Naive B cell (primary cell): ENCODE data around the gene WDR53. TPM values are rescaled to one million over a fixed set of nuclear protein-coding genes. Genes with fewer than 3 reads are reported as not detected.
"Not testable (repeated sequence)": the region's sequence is repeated elsewhere in the genome, so short reads cannot be mapped to it uniquely, and the experiment has no call there.

Source experiments
- ATAC-seq, 2 donors: fragments of 150-1000 bp; cut with Tn5 transposase; 2 replicates each; pipeline ENCODE4 v1.10.0; 2021; ENCODE audit warnings: low read depth in 2 of 2, mild to moderate bottlenecking in 2 of 2, moderate library complexity in 2 of 2
- DNase-seq: peaks from one replicate; pipeline ENCODE4 v3.0.0; 2022
- H3K27ac Mint-ChIP-seq, 6 donors: one replicate each; pipeline ENCODE4 v1.8.0; 2020 to 2022; ENCODE audit warnings: mild to moderate bottlenecking in 6 of 6, mixed read lengths in 6 of 6, moderate library complexity in 5 of 6, inconsistent platforms in 2 of 6
- H3K27me3 Mint-ChIP-seq, 3 donors: one replicate each; pipeline ENCODE4 v1.8.0; 2021 to 2022; ENCODE audit warnings: mixed read lengths in 3 of 3, mild to moderate bottlenecking in 1 of 3
- H3K36me3 Mint-ChIP-seq, 2 donors: one replicate each; pipeline ENCODE4 v1.8.0; 2020 to 2022; ENCODE audit warnings: mixed read lengths in 2 of 2, inconsistent platforms in 1 of 2, mild to moderate bottlenecking in 1 of 2
- H3K4me1 Mint-ChIP-seq, 3 donors: one replicate each; pipeline ENCODE4 v1.8.0; 2020 to 2022; ENCODE audit warnings: mixed read lengths in 3 of 3, inconsistent platforms in 1 of 3, mild to moderate bottlenecking in 1 of 3, moderate library complexity in 1 of 3
- H3K4me3 Mint-ChIP-seq, 8 donors: one replicate each; pipeline ENCODE4 v1.8.0; 2020 to 2022; ENCODE audit warnings: mild to moderate bottlenecking in 8 of 8, mixed read lengths in 8 of 8, moderate library complexity in 8 of 8, inconsistent platforms in 2 of 8
- H3K9me3 Mint-ChIP-seq, 7 donors: one replicate each; pipeline ENCODE4 v1.8.0; 2020 to 2022; ENCODE audit warnings: mixed read lengths in 7 of 7, mild to moderate bottlenecking in 5 of 7, inconsistent platforms in 2 of 7, moderate library complexity in 1 of 7
- polyA plus RNA-seq, 6 donors: library from polyadenylated mRNA; unstranded; fragments of 300-500 nt; fragmentation: Illumina TruSeq; gene quantifications; one replicate each; pipeline ENCODE4 v1.2.3, GENCODE V29; 2021; ENCODE audit warnings: low read depth in 6 of 6

WDR53 gene
- polyA plus RNA-seq, 6 donors from 2014 or later = 11.9 to 22.7 (median 16.0) TPM

DNA sequence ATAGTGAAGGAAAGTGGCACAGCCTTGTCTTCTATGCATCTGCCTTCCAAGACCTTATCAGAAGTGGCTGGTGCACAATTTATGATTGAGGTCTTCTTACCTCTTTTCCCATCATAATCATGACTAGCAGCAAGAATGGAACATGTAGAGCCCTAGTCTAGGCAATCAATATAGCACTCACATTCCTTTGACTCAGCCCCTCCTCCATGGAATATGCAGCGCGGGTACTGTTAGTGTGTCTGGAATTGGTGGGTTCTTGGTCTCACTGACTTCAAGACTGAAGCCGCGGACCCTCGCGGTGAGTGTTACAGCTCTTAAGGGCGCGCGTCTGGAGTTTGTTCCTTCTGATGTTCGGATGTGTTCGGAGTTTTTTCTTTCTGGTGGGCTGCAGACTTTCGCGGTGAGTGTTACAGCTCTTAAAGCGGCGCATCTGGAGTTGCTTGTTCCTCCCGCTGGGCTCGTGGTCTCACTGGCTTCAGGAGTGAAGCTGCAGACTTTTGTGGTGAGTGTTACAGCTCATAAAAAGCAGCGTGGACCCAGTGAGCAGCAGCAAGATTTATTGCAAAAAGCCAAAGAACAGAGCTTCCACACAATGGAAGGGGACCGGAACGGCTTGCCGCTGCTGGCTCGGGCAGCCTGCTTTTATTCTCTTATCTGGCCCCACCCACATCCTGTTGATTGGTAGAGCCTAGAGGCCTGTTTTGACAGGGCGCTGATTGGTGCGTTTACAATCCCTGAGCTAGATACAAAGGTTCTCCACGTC, 29.8 kb upstream of the WDR53 start:
- H3K4me3 Mint-ChIP-seq = peak overlapping the region; percentile 42 to 91 (median 76)
- not testable (repeated sequence) for H3K36me3 Mint-ChIP-seq, H3K9me3 Mint-ChIP-seq, DNase-seq, H3K4me1 Mint-ChIP-seq
- peak in 1 of 2 donors; percentile 35 for ATAC-seq
- peaks cover 11 to 26% (median 16%) of the 10 kb centered on the region in 3 donors for H3K27me3 Mint-ChIP-seq
- peak overlapping the region in 3 of 6 donors; percentile 12 to 89 (median 74) for H3K27ac Mint-ChIP-seq

DNA sequence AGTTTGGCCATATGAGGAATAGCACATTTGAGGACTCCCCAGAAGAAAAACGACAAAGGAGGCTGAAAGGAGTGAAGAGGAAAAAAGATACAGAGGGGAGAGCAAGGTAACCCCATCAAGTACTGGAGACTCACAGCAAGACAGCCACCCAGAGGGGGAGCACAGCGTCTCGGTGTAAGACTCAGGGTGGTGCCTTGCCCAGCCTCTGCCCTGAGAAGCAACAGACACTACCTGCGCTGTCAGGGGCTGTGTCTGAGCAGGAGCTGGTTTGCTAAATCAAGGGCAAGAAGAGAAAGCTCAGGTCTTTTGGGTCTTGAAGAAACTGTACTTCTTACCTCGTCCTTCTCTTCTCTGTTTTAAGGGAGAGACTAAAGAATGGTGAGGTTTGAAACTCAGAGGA, 28.0 kb upstream of the WDR53 start:
- DNase-seq (no peak), ATAC-seq (no peak)
- peak overlapping the region in 1 of 6 donors; percentile 61 for H3K27ac Mint-ChIP-seq
- peaks cover 8 to 9% (median 8%) of the 10 kb centered on the region in 3 donors for H3K4me1 Mint-ChIP-seq
- H3K9me3 Mint-ChIP-seq = no peaks in the 10 kb centered on the region
- H3K36me3 Mint-ChIP-seq = no peaks in the 10 kb centered on the region
- H3K27me3 Mint-ChIP-seq = peaks cover 11 to 26% (median 16%) of the 10 kb centered on the region in 3 donors
- H3K4me3 Mint-ChIP-seq = no peak overlapping the region

DNA sequence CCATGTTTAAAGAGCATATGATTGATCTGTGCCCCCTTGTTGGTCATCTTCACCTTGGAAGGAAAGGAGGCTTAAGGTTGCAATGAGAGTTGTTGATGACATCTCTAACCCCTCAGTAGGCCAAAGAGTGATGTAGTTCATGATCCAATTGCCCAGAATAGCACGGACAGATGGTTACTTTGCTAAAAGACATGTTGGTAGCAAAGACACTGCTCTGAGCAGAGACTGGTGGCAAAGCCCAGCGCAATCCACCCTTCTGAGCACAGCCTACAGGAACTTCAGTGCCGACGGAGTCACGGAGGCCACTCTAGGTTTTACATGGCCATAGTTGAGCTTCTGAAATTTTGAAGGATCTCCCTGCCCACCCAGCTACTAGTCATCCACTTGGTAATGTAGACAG, 21.9 kb upstream of the WDR53 start:
- no peaks in the 10 kb centered on the region for H3K9me3 Mint-ChIP-seq
- H3K4me3 Mint-ChIP-seq = no peak overlapping the region
- H3K4me1 Mint-ChIP-seq = no peaks in the 10 kb centered on the region
- no peak for DNase-seq
- no peak for ATAC-seq
- H3K27me3 Mint-ChIP-seq = peaks cover 0 to 6% (median 0%) of the 10 kb centered on the region in 3 donors
- no peak overlapping the region for H3K27ac Mint-ChIP-seq
- no peaks in the 10 kb centered on the region for H3K36me3 Mint-ChIP-seq

DNA sequence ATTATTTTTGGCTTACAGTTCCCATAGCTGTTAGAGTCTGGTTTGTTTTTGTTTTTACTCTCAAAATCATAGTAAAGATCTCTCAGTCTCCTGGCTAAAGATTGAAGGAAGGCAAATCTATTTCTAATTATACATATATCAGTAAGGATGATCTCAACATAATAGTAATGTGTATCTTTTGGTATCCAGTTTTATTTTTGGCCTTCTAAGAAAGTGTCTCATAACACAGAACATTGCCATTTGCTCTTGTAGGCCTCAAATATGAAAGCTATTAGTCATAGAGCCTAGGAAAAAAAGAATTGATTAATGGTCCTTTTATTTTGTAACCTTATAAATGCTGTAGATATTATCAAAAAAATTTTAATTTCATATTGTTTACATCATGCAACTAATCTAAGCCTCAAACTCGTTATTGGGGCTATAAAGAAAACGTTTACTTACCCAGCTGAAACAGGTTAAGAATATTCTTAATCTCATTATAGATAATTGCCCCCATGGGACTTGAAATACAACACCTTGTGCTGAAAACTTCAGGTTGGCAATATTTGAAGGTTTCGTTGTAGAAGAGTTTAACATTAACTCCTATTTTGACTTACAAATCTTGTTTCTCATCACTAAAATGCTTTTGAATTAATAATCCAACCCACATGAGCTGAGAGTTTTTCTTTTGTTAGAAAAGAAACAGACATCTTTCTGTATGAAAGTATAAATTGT, 16.8 kb upstream of the WDR53 start:
- ATAC-seq (no peak), DNase-seq (no peak)
- H3K4me1 Mint-ChIP-seq = no peaks in the 10 kb centered on the region
- H3K4me3 Mint-ChIP-seq = no peak overlapping the region
- H3K9me3 Mint-ChIP-seq = no peaks in the 10 kb centered on the region
- peaks cover 6 to 9% of the 10 kb centered on the region in 2 donors for H3K36me3 Mint-ChIP-seq
- H3K27ac Mint-ChIP-seq = peak overlapping the region in 1 of 6 donors; percentile 53
- H3K27me3 Mint-ChIP-seq = no peaks in the 10 kb centered on the region

DNA sequence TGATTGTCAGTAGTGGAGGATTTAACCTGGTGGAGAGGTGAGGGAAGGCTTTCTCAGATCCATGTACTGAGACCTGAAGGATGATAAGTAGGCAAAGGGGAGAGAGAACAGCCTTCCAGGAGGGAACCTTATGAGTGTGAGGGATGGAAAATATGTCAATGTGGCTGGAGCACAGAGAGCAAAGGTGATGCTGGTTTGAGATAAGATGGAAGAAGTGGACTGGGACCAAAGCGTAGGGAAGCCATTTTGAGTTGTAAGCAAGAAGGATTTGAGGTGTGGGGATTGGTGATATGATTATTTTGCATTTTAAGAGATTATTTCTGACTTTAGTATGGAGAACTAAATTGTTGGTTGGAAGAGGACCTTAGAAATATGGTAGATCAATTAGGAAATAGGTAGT, 4.0 kb upstream of the WDR53 start:
- H3K9me3 Mint-ChIP-seq = no peaks in the 10 kb centered on the region
- no peaks in the 10 kb centered on the region for H3K36me3 Mint-ChIP-seq
- H3K27me3 Mint-ChIP-seq = no peaks in the 10 kb centered on the region
- DNase-seq = no peak
- ATAC-seq = no peak
- H3K4me1 Mint-ChIP-seq = peaks cover 19 to 34% (median 25%) of the 10 kb centered on the region in 3 donors
- H3K4me3 Mint-ChIP-seq = no peak overlapping the region
- H3K27ac Mint-ChIP-seq = no peak overlapping the region

DNA sequence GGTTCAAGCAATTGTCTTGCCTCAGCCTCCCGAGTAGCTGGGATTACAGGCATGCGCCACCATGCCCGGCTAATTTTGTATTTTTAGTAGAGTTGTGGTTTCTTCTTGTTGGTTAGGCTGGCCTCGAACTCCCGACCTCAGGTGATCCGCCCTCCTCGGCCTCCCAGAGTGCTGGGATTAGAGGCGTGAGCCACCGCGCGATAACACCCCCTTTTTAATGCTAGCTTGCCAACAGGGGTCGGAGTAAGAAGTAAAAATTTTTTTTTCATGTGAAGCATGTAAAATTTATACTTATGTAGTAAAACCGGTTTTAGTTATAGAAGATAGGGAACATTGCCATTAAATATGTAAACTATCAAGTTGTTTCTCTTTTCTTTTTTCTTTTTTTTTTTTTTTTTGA, 2.0 kb upstream of the WDR53 start:
- H3K9me3 Mint-ChIP-seq, ATAC-seq, H3K36me3 Mint-ChIP-seq, DNase-seq, H3K27me3 Mint-ChIP-seq: not testable (repeated sequence)
- Mint-ChIP-seq H3K4me1 (peaks cover 23 to 38% (median 25%) of the 10 kb centered on the region in 3 donors), H3K27ac (peak overlapping the region in 1 of 6 donors; percentile 94), H3K4me3 (peak overlapping the region in 5 of 8 donors; percentile 5 to 98 (median 88))

DNA sequence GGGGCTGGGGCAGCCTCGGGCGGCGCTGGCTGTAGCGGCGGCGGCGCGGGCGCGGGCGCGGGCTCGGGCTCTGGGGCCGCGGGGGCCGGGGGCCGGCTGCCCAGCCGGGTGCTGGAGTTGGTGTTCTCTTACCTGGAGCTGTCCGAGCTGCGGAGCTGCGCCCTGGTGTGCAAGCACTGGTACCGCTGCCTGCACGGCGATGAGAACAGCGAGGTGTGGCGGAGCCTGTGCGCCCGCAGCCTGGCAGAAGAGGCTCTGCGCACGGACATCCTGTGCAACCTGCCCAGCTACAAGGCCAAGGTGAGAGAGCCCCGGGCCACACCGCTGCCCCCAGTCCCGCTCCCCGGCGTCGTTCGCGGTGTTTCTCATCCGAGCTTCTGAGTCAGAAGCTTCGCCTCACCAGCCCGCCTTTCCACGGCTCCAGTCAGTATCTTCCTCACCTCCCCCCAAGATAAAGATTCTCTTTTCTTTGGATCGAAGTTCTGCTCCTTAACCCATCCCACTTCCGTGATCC, 706 bp upstream of the WDR53 start:
- ATAC-seq (peak; percentile 56 to 59), DNase-seq (no peak)
- peak overlapping the region; percentile 18 to 96 (median 92) for H3K27ac Mint-ChIP-seq
- H3K27me3 Mint-ChIP-seq = no peaks in the 10 kb centered on the region
- peak overlapping the region; percentile 79 to 98 (median 94) for H3K4me3 Mint-ChIP-seq
- peaks cover 16 to 36% (median 17%) of the 10 kb centered on the region in 3 donors for H3K4me1 Mint-ChIP-seq
- H3K9me3 Mint-ChIP-seq = no peaks in the 10 kb centered on the region
- no peaks in the 10 kb centered on the region for H3K36me3 Mint-ChIP-seq

DNA sequence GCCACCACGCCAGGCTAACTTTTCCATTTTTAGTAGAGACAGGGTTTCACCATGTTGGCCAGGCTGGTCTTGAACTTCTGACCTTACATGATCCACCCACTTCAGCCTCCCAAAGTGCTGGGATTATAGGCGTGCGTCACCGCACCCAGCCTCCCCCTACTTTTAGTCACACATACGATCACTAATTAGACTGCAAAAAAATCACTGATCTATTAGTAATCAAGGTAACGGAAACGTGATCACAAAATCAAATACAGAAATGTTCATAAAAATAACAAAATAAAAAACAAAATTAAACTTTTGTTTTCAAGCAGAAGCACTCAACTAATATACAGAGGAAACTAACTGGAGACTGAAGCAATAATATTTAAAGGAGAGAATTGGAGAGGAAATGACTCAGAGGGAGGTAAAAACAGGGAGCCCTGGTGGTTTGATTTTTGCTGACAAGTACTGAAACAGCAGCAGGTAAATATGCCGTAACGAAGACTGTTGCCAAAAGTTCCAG, 4.6 kb downstream of the WDR53 start:
- no peak for ATAC-seq

DNA sequence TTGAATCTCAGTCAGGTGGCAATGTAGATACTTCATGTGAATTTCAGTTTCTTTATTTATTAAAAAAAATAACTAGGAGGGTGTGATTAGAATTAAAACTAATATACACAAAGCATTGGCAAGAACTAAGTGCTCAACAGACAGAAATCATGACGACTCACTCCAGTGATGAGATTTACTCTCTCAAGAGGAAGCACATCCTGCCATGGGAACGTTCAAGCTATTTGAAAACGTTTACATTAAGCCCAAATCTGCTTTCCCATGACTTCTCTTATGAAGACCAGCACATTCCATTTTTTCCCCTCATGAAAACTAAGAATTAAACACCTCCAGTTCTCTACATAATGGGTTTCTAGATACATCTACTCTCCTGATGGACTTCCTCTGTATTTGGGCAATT, 8.5 kb downstream of the WDR53 start:
- Mint-ChIP-seq H3K27me3 (no peaks in the 10 kb centered on the region), H3K9me3 (no peaks in the 10 kb centered on the region), H3K4me1 (peaks cover 10 to 13% (median 11%) of the 10 kb centered on the region in 3 donors), H3K36me3 (no peaks in the 10 kb centered on the region), H3K4me3 (no peak overlapping the region), H3K27ac (no peak overlapping the region)
- no peak for DNase-seq
- ATAC-seq = no peak

More for the DNA sequence above, 4.6 kb downstream of the WDR53 start:
- Mint-ChIP-seq H3K9me3 (no peaks in the 10 kb centered on the region), H3K27ac (peak overlapping the region in 1 of 6 donors; percentile 42), H3K4me3 (no peak overlapping the region), H3K27me3 (no peaks in the 10 kb centered on the region), H3K4me1 (peaks cover 5 to 24% (median 8%) of the 10 kb centered on the region in 3 donors), H3K36me3 (no peaks in the 10 kb centered on the region)
- no peak for DNase-seq

DNA sequence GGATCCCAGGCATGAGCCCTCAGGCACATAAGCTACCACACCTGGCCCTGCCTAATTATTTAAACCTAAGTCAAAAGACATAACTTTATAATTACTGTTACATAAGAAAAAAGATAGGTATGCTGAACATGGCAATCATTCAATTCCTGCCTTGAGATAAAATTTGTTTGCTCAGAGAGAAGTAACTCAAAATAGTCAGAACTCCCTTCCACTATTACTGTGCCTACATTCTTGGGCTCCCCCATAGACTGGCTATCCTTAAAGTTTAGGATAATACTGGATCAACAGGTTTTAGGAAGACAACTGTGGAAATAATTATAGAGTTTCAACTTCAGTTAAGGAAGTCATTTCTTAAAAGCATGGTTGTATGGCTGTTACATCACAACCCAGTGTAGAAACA, 9.9 kb downstream of the WDR53 start:
- DNase-seq (no peak), ATAC-seq (no peak)
- H3K36me3 Mint-ChIP-seq = no peaks in the 10 kb centered on the region
- H3K27ac Mint-ChIP-seq = no peak overlapping the region
- no peaks in the 10 kb centered on the region for H3K27me3 Mint-ChIP-seq
- H3K4me3 Mint-ChIP-seq = no peak overlapping the region
- no peaks in the 10 kb centered on the region for H3K9me3 Mint-ChIP-seq
- peaks cover 19 to 22% (median 21%) of the 10 kb centered on the region in 3 donors for H3K4me1 Mint-ChIP-seq

DNA sequence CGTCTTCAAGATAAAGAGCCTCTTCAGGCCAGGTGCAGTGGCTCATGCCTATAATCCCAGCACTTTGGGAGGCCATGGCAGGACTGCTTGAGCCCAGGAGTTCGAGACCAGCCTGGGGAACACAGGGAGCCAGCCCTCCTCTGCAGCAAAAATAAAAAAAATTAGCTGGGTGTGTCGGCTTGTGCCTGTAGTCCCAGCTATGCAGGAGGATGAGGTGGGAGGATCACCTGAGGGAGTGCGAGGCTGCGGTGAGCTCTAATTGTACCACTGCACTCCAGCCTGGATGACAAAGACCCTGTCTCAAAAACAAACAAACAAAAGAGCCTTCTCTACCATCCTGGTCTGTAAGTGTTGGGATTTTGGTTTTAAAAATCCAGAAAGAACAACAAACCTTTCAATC, 11.1 kb downstream of the WDR53 start:
- Mint-ChIP-seq H3K9me3 (no peaks in the 10 kb centered on the region), H3K27ac (no peak overlapping the region), H3K36me3 (no peaks in the 10 kb centered on the region), H3K4me3 (no peak overlapping the region), H3K27me3 (no peaks in the 10 kb centered on the region), H3K4me1 (peaks cover 19 to 23% (median 22%) of the 10 kb centered on the region in 3 donors)
- no peak for ATAC-seq
- DNase-seq = no peak

DNA sequence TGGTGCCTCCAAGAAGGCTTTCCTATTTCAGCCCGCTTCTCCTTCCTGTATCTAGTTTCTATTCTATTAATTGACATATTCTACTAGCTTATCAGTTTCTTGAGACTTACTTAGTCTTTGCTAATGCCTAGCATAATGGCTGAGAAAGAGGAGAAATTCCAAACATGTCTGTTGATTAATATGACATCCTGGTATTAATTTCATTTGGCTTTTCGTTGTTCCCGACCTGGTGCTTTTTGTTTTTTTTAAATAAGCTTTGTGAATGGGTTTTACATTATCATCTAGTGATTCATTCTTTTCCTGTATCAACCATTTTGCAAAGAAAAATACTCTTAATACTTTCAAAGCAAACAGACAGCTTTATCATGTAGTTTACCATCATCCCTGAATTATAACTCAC, 13.1 kb downstream of the WDR53 start:
- no peaks in the 10 kb centered on the region for H3K27me3 Mint-ChIP-seq
- peaks cover 19 to 23% (median 22%) of the 10 kb centered on the region in 3 donors for H3K4me1 Mint-ChIP-seq
- H3K9me3 Mint-ChIP-seq = peaks cover 0 to 1% (median 0%) of the 10 kb centered on the region in 7 donors
- peak overlapping the region in 3 of 6 donors; percentile 36 to 54 (median 48) for H3K27ac Mint-ChIP-seq
- H3K4me3 Mint-ChIP-seq = peak overlapping the region in 2 of 8 donors; percentile 20 to 40
- no peaks in the 10 kb centered on the region for H3K36me3 Mint-ChIP-seq
- DNase-seq (no peak), ATAC-seq (no peak)

DNA sequence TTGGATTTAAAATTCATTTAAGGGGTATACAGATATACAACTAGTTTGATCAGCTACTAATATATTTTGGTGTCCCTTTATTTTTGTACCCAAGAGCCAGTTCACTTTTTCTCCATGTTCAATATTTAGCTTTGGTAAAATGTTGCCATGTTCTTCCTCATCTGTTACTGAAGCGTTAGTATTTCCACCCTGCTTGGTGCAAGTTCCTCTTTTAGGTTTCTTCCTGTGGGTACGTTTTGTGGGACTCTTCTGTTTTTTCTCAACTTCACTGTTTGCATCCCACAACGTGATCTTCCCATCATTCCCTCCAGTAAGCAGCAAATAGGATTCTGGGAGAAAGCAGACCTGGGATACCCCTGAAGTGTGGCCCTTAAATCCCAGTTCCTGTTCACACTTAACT, 14.1 kb downstream of the WDR53 start:
- H3K4me3 Mint-ChIP-seq = peak overlapping the region in 5 of 8 donors; percentile 30 to 70 (median 47)
- no peaks in the 10 kb centered on the region for H3K27me3 Mint-ChIP-seq
- ATAC-seq (peak; percentile 74 to 75), DNase-seq (peak; percentile 21)
- H3K4me1 Mint-ChIP-seq = peaks cover 19 to 23% (median 22%) of the 10 kb centered on the region in 3 donors
- H3K36me3 Mint-ChIP-seq = no peaks in the 10 kb centered on the region
- peaks cover 0 to 12% (median 5%) of the 10 kb centered on the region in 7 donors for H3K9me3 Mint-ChIP-seq
- peak overlapping the region in 5 of 6 donors; percentile 4 to 74 (median 48) for H3K27ac Mint-ChIP-seq
